CD4-positive, alpha-beta T cell treated with Interleukin-10 for 1 hour (primary cell): ENCODE data around the gene TMC6.

Experiments
- DNase-seq: peaks from one replicate; pipeline ENCODE4 v3.0.0-alpha.2; 2020

Gene TMC6

GRCh38 chr17:78064708-78065107 lies 63.8 kb downstream of the TMC6 start:
- DNase-seq = no peak

GRCh38 chr17:78063489-78063888 lies 65.1 kb downstream of the TMC6 start:
- DNase-seq = no peak

DNA sequence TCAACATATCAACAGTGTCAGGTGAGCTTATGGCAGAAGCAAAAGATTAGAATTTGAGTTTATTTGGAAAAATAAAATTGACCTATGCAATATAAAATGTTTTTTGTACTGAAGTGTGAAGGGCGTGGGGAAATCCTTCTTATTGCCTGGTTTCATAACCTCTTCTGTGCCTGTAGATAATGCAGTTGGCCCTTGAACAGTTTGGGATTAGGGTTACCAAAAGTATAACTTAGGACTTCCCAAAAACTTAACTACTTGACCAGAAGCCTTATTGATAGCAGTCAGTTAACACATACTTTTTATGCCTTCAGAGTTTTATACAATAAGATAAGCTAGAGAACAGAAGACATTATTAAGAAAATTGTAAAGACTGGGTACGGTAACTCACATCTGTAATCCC lies 66.0 kb downstream of the TMC6 start:
- DNase-seq = no peak
